Glutamatergic neuron (in vitro differentiated cells): ENCODE measurements around the gene TPST1. TPM values are rescaled to one million over a fixed set of nuclear protein-coding genes. Genes with fewer than 3 reads are reported as not detected.
"Not testable (repeated sequence)": the region's sequence is repeated elsewhere in the genome, so short reads cannot be mapped to it uniquely, and the experiment has no call there.

ENCODE experiments used
- DNase-seq: peaks from one replicate; pipeline ENCODE4 v3.0.0; 2022
- H3K27ac Mint-ChIP-seq: one replicate; pipeline ENCODE4 v1.8.0; 2020; ENCODE audit warnings: mild to moderate bottlenecking, mixed read lengths, inconsistent platforms; ENCODE audit not compliant: unreplicated experiment
- H3K27me3 Mint-ChIP-seq: one replicate; pipeline ENCODE4 v1.8.0; 2020; ENCODE audit warnings: mild to moderate bottlenecking, moderate library complexity, mixed read lengths, inconsistent platforms; ENCODE audit not compliant: unreplicated experiment
- H3K36me3 Mint-ChIP-seq: one replicate; pipeline ENCODE4 v1.8.0; 2020; ENCODE audit warnings: mild to moderate bottlenecking, mixed read lengths, inconsistent platforms; ENCODE audit not compliant: unreplicated experiment
- H3K4me1 Mint-ChIP-seq: one replicate; pipeline ENCODE4 v1.8.0; 2020; ENCODE audit warnings: mild to moderate bottlenecking, low read depth, mixed read lengths, inconsistent platforms; ENCODE audit not compliant: unreplicated experiment
- H3K4me3 Mint-ChIP-seq: one replicate; pipeline ENCODE4 v1.8.0; 2020; ENCODE audit warnings: mild to moderate bottlenecking, mixed read lengths, inconsistent platforms; ENCODE audit not compliant: unreplicated experiment
- H3K9me3 Mint-ChIP-seq: one replicate; pipeline ENCODE4 v1.8.0; 2020; ENCODE audit warnings: mild to moderate bottlenecking, moderate library complexity, mixed read lengths, inconsistent platforms; ENCODE audit not compliant: unreplicated experiment
- total RNA-seq: library from RNA; stranded (reverse); fragmentation: NEBNext Ultra II Directional; extraction: Animal tissue kit (Norgen Biotek cat#: 25700); gene quantifications from one replicate; pipeline ENCODE4 v1.2.1, GENCODE V29; 2021; ENCODE audit not compliant: unreplicated experiment
- TF ChIP-seq, protein P1 (sequence below): fragments of 200-600 bp; sonication (generic); IDR thresholded peaks from one replicate; pipeline ENCODE4 v1.5.0; 2021; ENCODE audit not compliant: partially characterized antibody, unreplicated experiment

TPST1 gene
- total RNA-seq, 1 donor from 2014 or later, result 41.4 TPM

DNA sequence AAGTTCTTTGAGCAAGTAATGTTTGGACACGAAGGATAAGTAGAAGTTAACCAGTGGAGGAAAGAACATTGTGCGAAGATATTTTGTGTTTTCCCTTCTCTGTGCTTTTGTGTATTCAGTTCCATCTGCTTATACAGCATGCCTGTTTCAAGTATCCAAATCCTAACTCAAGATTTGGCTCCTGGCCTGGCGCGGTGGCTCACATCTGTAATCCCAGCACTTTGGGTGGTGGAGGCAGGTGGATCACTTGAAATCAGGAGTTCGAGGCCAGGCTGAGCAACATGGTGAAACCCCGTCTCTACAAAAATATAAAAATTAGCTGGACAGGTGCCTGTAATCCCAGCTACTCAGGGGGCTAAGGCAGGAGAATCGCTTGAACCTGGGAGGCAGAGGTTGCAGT, 40.8 kb upstream of the TPST1 start:
- Mint-ChIP-seq H3K4me3 (no peak overlapping the region), H3K27me3 (no peaks in the 10 kb centered on the region), H3K27ac (no peak overlapping the region), H3K4me1 (no peaks in the 10 kb centered on the region), H3K36me3 (peaks cover 3% of the 10 kb centered on the region), H3K9me3 (peaks cover 5% of the 10 kb centered on the region)
- TF ChIP-seq, protein P1, sequence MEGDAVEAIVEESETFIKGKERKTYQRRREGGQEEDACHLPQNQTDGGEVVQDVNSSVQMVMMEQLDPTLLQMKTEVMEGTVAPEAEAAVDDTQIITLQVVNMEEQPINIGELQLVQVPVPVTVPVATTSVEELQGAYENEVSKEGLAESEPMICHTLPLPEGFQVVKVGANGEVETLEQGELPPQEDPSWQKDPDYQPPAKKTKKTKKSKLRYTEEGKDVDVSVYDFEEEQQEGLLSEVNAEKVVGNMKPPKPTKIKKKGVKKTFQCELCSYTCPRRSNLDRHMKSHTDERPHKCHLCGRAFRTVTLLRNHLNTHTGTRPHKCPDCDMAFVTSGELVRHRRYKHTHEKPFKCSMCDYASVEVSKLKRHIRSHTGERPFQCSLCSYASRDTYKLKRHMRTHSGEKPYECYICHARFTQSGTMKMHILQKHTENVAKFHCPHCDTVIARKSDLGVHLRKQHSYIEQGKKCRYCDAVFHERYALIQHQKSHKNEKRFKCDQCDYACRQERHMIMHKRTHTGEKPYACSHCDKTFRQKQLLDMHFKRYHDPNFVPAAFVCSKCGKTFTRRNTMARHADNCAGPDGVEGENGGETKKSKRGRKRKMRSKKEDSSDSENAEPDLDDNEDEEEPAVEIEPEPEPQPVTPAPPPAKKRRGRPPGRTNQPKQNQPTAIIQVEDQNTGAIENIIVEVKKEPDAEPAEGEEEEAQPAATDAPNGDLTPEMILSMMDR, result no peak
- DNase-seq, result no peak

DNA sequence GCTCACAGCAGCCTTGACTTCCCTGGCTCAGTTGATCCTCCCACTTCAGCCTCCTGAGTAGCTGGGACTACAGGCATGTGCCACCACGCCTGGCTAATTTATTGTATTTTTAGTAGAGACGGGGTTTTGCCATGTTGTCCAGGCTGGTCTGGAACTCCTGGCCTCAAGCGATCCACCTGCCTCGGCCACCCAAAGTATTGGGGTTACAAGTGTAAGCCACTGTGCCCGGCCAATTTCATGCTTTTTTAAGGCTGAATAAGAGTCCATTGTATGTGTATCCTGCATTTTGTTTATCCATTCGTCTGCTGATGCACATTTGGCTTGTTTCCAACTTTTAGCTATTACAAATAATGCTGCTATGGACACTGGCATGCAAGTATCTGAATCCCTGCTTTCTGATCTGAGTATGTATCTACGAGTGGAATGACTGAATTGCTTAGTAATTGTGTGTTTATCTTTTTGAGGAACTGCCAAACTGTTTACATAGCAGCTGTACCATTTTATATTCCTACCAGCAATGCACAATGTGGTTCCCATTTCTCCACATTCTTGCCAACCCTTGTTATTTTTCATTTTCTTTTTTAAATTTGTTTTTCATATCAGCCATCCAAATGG, 37.3 kb upstream of the TPST1 start:
- H3K4me1 Mint-ChIP-seq, result no peaks in the 10 kb centered on the region
- DNase-seq, result no peak
- TF ChIP-seq, protein P1, result no peak
- H3K27ac Mint-ChIP-seq, result no peak overlapping the region
- no peak overlapping the region for H3K4me3 Mint-ChIP-seq
- no peaks in the 10 kb centered on the region for H3K36me3 Mint-ChIP-seq
- peaks cover 1% of the 10 kb centered on the region for H3K9me3 Mint-ChIP-seq
- no peaks in the 10 kb centered on the region for H3K27me3 Mint-ChIP-seq

DNA sequence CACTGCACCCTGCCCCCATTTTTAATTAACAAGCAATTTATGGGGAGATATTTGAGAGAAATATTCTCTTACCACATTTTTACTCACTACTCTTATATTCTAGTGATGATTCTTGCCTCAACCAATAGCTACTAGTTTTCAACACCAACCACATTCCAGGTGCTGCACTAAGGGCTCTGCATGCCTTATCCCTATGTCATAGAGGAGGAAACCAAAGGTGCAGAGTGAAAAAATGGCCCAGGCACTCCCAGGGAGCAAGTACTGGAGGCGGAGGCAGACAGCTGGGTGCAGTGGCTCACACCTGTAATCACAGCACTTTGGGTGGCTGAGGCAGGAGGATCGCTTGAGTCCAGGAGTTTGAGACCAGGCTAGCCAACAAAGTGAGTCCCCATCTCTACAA, 35.5 kb upstream of the TPST1 start:
- Mint-ChIP-seq H3K27me3 (no peaks in the 10 kb centered on the region), H3K4me3 (no peak overlapping the region), H3K9me3 (no peaks in the 10 kb centered on the region), H3K4me1 (no peaks in the 10 kb centered on the region), H3K36me3 (no peaks in the 10 kb centered on the region), H3K27ac (no peak overlapping the region)
- TF ChIP-seq, protein P1, result no peak
- no peak for DNase-seq

DNA sequence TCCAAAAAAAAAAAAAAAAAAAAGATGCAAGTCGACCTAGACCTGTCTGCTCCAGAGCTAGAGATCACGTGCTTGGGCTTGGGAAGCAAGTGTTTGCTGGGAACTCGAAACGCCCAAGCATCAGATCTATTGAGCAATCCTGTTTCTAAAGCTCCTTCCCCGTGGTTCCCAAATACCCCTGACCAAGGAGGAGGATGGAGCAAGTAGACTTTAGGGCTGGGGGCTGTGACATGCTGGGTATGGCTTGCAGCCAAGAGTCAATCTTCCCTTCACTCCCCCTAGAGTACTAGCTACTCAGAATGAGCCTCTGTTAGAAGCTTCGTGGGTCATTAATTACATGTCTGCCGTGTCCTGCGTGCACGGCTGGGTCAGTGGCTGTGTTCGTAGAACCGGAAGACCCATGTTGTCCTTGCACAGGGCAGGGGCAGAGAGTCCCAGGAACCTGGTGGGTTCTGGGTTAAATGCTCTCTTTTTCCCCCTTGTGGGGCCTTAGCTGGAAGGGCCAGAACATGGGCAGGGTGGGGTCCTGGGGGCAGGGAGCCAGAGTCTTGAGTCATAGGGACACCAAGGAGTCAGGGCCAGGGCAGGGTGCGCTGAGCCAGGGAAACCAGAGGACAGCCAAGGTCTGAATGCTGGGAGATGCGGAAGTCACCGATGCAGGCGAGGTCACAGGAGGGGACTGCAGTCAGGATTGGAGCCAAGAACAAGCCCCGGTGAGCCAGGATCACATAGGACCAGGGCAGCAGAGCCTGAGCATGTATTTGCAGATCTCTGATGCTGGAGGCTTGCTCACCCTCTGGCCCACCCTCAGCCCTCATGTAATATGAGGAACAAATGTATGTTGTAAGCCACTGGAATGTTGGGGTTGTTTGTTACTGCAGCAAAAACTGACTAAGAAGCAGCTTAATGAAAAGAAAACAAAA, 34.6 kb upstream of the TPST1 start:
- Mint-ChIP-seq H3K27ac (no peak overlapping the region), H3K4me1 (peaks cover 3% of the 10 kb centered on the region)
- TF ChIP-seq, protein P1, result no peak

DNA sequence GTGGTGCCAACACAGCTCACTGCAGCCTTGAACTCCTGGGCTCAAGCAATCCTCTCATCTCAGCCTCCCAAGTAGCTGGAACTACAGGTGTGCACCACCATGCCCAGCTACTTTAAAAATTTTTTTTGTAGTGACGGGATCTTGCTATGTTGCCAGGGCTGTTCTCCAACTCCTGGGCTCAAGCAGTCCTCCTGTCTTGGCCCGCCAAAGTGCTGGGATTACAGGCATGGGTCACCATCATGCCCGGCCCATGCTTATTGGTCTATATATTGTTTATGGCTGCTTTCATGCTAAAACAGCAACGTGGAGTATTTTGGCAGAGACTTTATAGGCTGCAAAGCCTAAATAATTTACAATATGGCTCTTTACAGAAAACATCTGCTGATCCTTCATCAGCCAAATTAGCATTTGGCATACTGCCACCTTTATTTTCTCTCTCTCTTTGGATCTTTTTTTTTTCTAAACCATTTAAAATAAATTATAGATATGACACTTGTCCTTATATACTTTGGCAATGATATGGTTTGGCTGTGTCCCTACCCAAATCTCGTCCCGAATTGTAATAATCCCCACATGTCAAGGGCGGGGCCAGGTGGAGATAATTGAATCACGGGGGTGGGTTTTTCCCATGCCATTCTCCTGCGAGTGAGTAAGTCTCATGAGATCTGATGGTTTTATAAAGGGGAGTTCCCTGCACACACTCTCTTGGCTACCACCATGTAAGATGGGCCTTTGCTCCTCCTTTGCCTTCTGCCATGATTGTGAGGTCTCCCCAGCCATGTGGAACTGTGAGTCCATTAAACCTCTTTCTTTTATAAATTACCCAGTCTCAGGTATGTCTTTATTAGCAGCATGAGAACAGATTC, 32.4 kb upstream of the TPST1 start:
- not testable (repeated sequence) for DNase-seq, H3K27ac Mint-ChIP-seq, H3K36me3 Mint-ChIP-seq, H3K9me3 Mint-ChIP-seq, H3K4me1 Mint-ChIP-seq, H3K4me3 Mint-ChIP-seq, H3K27me3 Mint-ChIP-seq

More for the DNA sequence above, 34.6 kb upstream of the TPST1 start:
- Mint-ChIP-seq H3K4me3 (no peak overlapping the region), H3K27me3 (peaks cover 2% of the 10 kb centered on the region), H3K9me3 (no peaks in the 10 kb centered on the region), H3K36me3 (no peaks in the 10 kb centered on the region)
- DNase-seq, result no peak
